Fibroblast of the aortic adventitia (primary cell): ENCODE measurements around the gene SRGAP3. TPM values are rescaled to one million over a fixed set of nuclear protein-coding genes. Genes with fewer than 3 reads are reported as not detected.
"Not testable (repeated sequence)": the region's sequence is repeated elsewhere in the genome, so short reads cannot be mapped to it uniquely, and the experiment has no call there.

Source experiments
- DNase-seq: peaks from one replicate; pipeline ENCODE4 v3.0.0-alpha.2; 2010; ENCODE audit warnings: low read depth
- H3K4me3 ChIP-seq: 2 replicates; pipeline ENCODE4 v1.5.1; 2011; ENCODE audit warnings: low read depth, mild to moderate bottlenecking, control low read depth, low read length, moderate library complexity
- total RNA-seq: library from RNA; depleted of rRNA; stranded (reverse); fragments of >200 nt; gene quantifications from 2 replicates; pipeline ENCODE4 v1.2.3, GENCODE V29; 2012; ENCODE audit warnings: low replicate concordance
- TF ChIP-seq, protein P1 (sequence below): IDR thresholded peaks from 2 replicates; pipeline ENCODE4 v1.5.1; 2011; ENCODE audit warnings: mild to moderate bottlenecking, low read length, control low read depth, inconsistent platforms; ENCODE audit not compliant: insufficient read depth

Gene SRGAP3
- total RNA-seq, 1 donor, result 4.6 TPM

DNA sequence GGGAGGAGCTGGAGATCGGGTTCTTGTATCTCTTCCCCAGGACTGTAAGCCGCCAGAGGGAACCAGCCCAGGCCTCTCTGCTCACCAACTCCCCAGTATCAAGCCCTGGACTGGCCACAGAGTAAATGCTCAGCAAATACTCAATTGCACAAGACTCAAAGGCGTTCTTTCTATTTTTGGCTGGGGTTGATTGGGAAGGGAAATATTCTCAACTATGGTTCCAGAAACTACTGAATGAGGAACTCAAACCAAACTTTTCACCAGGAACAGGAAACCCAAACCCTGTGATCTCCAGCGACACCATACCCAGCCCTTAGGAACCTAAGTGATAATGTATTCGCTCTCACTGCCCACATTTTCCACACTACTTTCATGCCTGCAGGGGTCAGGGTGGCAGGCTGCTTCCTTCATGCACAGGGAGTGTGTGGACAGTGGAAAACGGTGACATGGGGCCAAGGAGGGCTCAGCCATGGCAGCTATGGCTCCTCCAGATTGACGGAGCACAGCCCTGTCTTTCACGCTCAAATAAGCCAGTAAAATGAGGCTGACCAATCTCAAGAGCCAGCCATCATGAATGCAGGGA, 161.5 kb downstream of the SRGAP3 start:
- DNase-seq, result peak; percentile 54
- TF ChIP-seq, protein P1, sequence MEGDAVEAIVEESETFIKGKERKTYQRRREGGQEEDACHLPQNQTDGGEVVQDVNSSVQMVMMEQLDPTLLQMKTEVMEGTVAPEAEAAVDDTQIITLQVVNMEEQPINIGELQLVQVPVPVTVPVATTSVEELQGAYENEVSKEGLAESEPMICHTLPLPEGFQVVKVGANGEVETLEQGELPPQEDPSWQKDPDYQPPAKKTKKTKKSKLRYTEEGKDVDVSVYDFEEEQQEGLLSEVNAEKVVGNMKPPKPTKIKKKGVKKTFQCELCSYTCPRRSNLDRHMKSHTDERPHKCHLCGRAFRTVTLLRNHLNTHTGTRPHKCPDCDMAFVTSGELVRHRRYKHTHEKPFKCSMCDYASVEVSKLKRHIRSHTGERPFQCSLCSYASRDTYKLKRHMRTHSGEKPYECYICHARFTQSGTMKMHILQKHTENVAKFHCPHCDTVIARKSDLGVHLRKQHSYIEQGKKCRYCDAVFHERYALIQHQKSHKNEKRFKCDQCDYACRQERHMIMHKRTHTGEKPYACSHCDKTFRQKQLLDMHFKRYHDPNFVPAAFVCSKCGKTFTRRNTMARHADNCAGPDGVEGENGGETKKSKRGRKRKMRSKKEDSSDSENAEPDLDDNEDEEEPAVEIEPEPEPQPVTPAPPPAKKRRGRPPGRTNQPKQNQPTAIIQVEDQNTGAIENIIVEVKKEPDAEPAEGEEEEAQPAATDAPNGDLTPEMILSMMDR, result peak; percentile 17
- H3K4me3 ChIP-seq, result no peak overlapping the region

DNA sequence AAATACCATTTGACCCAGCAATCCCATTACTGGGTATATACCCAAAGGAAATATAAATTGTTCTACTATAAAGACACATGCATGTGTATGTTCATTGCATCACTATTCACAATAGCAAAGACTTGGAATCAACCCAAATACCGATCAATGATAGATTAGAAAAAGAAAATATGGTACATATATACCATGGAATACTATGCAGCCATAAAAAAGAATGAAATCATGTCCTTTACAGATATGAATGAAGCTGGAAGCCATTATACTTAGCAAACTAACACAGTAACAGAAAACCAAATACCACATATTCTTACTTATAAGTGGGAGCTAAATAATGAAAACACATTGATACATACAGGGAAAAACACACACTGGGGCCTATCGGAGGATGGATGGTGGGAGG, 164.0 kb downstream of the SRGAP3 start:
- DNase-seq, H3K4me3 ChIP-seq: not testable (repeated sequence)

DNA sequence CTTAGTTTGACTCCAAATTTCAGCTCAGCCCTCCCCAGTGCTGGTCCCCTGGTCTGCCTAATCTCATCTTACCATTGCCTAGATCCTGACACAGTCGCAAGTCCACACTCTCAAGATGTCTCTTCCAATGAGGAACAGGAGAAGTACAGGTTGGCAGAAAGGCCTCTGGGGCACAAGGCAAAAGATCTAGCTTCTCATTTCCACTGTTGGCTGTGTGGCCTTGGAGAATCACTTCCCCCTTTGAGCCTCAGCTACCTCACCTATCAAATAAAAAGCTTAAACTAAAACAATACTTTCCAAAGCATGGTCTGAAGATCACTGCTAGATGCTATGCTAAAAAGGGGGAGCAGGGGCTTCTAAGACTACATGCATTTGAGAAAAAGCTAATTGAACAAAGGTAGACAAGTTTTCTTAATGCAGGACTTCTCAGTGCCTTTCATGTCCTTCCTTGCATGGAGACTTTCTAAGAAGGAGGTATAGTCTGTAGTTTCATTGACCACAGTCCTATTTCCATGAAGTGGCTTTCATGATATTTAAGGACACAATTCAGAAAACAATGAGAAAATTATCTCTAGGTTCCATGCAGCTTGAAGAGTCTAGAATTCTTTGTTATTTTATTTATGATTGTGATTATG, 168.1 kb downstream of the SRGAP3 start:
- no peak overlapping the region for H3K4me3 ChIP-seq
- TF ChIP-seq, protein P1, result no peak
- DNase-seq, result no peak

DNA sequence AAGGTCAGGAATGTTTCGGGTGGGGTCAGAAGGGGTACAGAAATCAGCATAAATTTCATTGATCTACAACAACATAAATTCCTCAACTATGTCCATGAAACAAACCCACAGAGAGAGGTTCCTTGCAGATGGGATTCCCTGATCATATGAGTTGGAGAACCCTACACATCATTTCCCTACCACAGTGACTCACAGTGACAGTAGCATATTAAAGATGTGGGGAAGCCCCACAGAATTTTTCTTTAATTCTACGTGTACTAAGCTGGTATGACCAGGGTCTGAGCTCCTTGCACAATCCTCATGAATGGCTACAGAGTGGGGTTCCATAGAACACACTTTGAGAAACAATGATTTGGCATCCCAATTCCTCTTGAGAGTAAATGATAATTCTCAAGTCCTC, 169.3 kb downstream of the SRGAP3 start:
- no peak overlapping the region for H3K4me3 ChIP-seq
- TF ChIP-seq, protein P1, result no peak
- no peak for DNase-seq

DNA sequence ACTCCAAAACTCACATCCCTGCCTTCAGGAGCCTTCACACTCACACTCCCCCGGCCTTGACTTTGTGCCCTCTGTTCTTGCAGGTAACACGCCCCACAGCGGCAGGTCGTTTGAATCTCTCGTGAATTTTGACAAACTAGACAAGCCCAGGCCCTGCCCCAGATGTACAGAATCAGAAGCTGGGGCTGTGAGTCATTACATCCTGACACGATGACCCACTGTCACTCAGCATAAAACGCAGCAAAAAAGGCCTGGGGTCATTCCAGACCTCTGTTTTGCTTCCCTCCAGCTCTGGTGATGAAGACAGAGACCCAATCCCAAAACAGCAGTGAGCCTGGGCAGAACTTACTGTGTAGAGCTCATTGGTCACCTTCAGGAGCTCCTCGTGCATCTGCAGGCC, 169.8 kb downstream of the SRGAP3 start:
- DNase-seq, result no peak
- TF ChIP-seq, protein P1, result no peak
- H3K4me3 ChIP-seq, result no peak overlapping the region

DNA sequence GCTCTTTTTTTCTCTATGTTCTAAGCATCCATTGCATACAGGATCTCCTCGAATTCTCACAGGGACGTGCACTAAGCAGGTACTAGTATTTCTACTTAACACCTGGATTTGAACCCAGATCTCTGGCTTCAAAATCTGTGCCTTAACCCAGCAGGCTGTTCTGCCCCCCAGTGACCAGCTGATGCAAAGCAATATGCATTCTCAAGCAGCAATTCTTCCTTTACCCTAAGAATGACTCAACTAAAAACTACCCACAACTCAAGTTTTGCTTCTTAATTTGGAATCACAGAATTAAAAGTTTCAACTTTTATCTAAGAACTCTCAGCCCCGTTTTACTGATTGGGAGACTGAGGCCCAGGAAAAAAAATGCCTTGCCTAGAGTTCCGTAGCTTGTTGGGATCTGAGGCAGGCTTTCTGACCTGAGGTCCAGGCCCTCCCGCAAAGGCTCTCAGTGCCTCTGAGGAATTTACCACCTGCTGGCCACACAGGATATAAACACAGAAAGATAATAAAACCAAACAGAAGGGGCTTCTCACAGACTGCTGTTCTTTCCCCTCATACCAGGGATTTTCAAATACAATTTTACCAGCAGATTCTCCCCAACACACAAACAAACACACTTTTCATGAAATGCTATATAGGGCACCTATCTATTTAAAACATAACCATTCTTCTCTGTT, 170.7 kb downstream of the SRGAP3 start:
- TF ChIP-seq, protein P1, result no peak
- no peak overlapping the region for H3K4me3 ChIP-seq
- DNase-seq, result no peak

DNA sequence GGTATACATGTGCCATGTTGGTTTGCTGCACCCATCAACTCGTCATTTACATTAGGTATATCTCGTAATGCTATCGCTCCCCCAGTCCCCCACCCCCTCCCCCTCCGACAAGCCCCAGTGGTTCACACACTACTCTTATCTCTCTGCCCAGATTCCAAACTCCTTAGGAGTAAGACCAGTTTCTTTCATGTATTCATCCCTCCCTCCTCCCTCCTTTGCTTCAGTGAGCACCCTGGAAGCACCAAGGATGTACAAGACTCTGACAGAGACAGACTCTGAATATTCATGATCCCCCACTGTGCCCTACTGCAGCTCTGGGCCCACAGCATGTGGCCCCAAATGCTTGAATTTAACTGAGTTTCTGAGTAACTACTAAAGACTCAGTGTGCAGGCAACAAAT, 172.4 kb downstream of the SRGAP3 start:
- TF ChIP-seq, protein P1, result no peak
- no peak for DNase-seq
- no peak overlapping the region for H3K4me3 ChIP-seq
